Small intestine (tissue), 7 donors: ENCODE measurements around the gene C17orf58. TPM values are rescaled to one million over a fixed set of nuclear protein-coding genes. Genes with fewer than 3 reads are reported as not detected.
A peak's percentile ranks its signal among the peaks of the same experiment; 100 is the strongest.
"Not testable (repeated sequence)": the region's sequence is repeated elsewhere in the genome, so short reads cannot be mapped to it uniquely, and the experiment has no call there.

Source experiments
- DNase-seq, 2 donors: peaks; one replicate each; pipeline versions ENCODE4 v3.0.0 to v3.0.0-alpha.2; 2013
- FAIRE-seq: peaks from 2 replicates; lab custom pipeline; 2012; peaks lifted over from hg19 to GRCh38; lab: Jason Lieb, UNC
- H3K27ac ChIP-seq, 3 donors: one replicate each; pipeline ENCODE4 v1.5.1; 2013; ENCODE audit warnings: low read length in 2 of 3, mild to moderate bottlenecking in 2 of 3, control low read depth in 1 of 3, inconsistent platforms in 1 of 3, low read depth in 1 of 3, moderate library complexity in 1 of 3
- H3K27me3 ChIP-seq, 3 donors: one replicate each; pipeline ENCODE4 v1.6.1; 2013; ENCODE audit warnings: low read length in 3 of 3, inconsistent platforms in 1 of 3; ENCODE audit not compliant: control insufficient read depth in 3 of 3, insufficient read depth in 3 of 3
- H3K36me3 ChIP-seq, 3 donors: one replicate each; pipeline ENCODE4 v1.6.1; 2013; ENCODE audit warnings: low read length in 3 of 3, inconsistent platforms in 1 of 3, low read depth in 1 of 3, mild to moderate bottlenecking in 1 of 3, moderate library complexity in 1 of 3; ENCODE audit not compliant: control insufficient read depth in 3 of 3, insufficient read depth in 2 of 3
- H3K4me1 ChIP-seq, 3 donors: one replicate each; pipeline ENCODE4 v1.6.1; 2013; ENCODE audit warnings: low read length in 2 of 3, inconsistent platforms in 1 of 3, low read depth in 1 of 3, mild to moderate bottlenecking in 1 of 3, moderate library complexity in 1 of 3; ENCODE audit not compliant: control insufficient read depth in 3 of 3, insufficient read depth in 2 of 3
- H3K4me3 ChIP-seq, 3 donors: one replicate each; pipeline ENCODE4 v1.5.1; 2013; ENCODE audit warnings: low read length in 3 of 3, control low read depth in 1 of 3, inconsistent platforms in 1 of 3, low read depth in 1 of 3, mild to moderate bottlenecking in 1 of 3, moderate library complexity in 1 of 3
- H3K9me3 ChIP-seq, 2 donors: one replicate each; pipeline ENCODE4 v1.6.1; 2013; ENCODE audit warnings: low read depth in 1 of 2, low read length in 1 of 2; ENCODE audit not compliant: control insufficient read depth in 2 of 2, insufficient read depth in 1 of 2
- WGBS, 3 donors: extraction: QIAGEN DNeasy Blood & Tissue Kit; methylation state at CpG; one replicate each; pipeline ENCODE4 v1.1.7; 2013; 5-methylcytosine and 5-hydroxymethylcytosine counted together
- polyA plus RNA-seq, 4 donors: library from polyadenylated mRNA; stranded (reverse) in 3 of 4; unstranded in 1 of 4; fragments of 200-250 nt in 3 of 4; fragments of 120-200 nt in 1 of 4; gene quantifications; one replicate each; pipeline versions ENCODE4 v1.2.1 to v1.2.3, GENCODE V29; 2013
- donor health status: healthy with polysubstance abuse.
- donor health status: control.
- donor health status: control.
- donor health status: Bipolar disorder and iron deficiency.
- donor health status: healthy.

Gene C17orf58
- polyA plus RNA-seq, 4 donors, result 9.4 to 13.1 (median 10.5) TPM

DNA sequence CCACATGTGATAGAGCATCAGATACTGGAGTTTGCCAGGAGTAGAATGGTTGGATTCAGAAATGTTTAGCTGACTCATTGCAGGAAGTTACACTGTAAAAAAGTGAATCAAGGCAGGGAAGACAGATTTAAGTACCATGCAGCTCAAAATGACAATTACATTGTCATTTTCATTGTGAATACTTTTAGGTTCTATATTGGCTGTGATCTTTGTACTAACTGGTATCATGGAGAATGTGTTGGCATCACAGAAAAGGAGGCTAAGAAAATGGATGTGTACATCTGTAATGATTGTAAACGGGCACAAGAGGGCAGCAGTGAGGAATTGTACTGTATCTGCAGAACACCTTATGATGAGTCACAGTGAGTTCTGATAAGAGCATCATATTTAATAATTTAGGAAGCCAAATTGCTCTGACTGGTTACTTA is 33.1 kb downstream of the C17orf58 start:
- FAIRE-seq, result not testable (repeated sequence)
- DNase-seq, result peak; percentile 79 to 82

GRCh38 chr17:67962156-67962555 is 34.1 kb downstream of the C17orf58 start:
- H3K27me3 ChIP-seq, H3K9me3 ChIP-seq, FAIRE-seq, H3K4me3 ChIP-seq, H3K4me1 ChIP-seq, DNase-seq, H3K27ac ChIP-seq: not testable (repeated sequence)
- peaks cover 6 to 53% (median 6%) of the 10 kb centered on the region in 3 donors for H3K36me3 ChIP-seq
- WGBS, 3 donors, result 86 to 94% (median 91%) methylated on average over 2 of the region's 2 CpGs

More for the DNA sequence above, 33.1 kb downstream of the C17orf58 start:
- H3K36me3 ChIP-seq, result peaks cover 5 to 48% (median 6%) of the 10 kb centered on the region in 3 donors
- H3K27me3 ChIP-seq, H3K4me3 ChIP-seq, H3K4me1 ChIP-seq, H3K27ac ChIP-seq, H3K9me3 ChIP-seq: not testable (repeated sequence)
- WGBS, 3 donors, result 0% methylated on average over 1 of the region's 1 CpG

DNA sequence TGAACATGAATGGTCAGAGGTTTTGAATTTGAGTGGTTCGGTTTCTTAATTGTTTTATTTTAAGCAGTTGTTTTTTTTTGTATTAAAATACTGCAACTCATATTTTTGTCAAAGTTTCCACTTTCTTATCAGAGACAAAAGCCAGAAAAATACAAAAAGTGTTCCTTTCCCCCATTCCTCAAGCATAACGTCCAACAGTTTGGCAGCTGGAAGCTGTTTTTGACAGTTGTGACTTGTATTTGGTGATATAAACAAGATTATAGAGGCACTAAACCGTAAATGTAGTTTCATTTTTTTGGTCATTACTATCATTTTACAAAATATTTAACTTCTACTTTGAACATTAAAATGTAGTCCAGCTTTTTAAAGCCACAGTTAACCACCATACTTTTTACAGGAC is 36.0 kb downstream of the C17orf58 start:
- WGBS, 3 donors, result 65 to 80% (median 79%) methylated on average over 3 of the region's 3 CpGs
- H3K4me3 ChIP-seq, DNase-seq, H3K9me3 ChIP-seq, H3K4me1 ChIP-seq, H3K27me3 ChIP-seq, FAIRE-seq: not testable (repeated sequence)
- Histone ChIP-seq H3K27ac (peak overlapping the region in 1 of 3 donors; percentile 66), H3K36me3 (peaks cover 1 to 53% (median 6%) of the 10 kb centered on the region in 3 donors)

- Histone ChIP-seq H3K27ac (peak overlapping the region in 2 of 3 donors; percentile 6 to 66), H3K9me3 (no peaks in the 10 kb centered on the region), H3K36me3 (peaks cover 0 to 45% (median 6%) of the 10 kb centered on the region in 3 donors), H3K4me3 (no peak overlapping the region), H3K4me1 (no peaks in the 10 kb centered on the region), H3K27me3 (no peaks in the 10 kb centered on the region)
- DNase-seq, result peak; percentile 80 to 83
- no peak for FAIRE-seq
- WGBS, 3 donors, result 9 to 67% (median 34%) methylated on average over 3 of the region's 3 CpGs
Observed at GRCh38 chr17:67959510-67959909, 36.8 kb downstream of the C17orf58 start.

DNA sequence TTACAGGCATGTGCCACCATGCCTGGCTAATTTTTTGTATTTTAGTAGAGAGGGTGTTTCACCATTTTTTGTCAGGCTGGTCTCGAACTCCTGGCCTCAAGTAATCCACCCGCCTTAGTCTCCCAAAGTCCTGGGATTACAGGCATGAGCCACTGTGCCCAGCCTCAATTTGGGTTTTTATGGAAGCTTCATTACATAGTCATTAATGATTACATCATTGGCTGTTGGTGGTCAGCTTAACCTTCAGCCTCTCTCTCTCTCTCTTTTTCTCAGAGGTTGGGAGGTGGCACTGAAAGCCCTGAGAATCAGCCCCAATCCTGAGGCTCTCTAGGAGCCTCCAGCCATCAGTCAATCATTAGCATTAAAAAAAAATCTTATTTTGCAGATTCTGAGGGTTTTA is 45.3 kb downstream of the C17orf58 start:
- no peak overlapping the region for H3K4me3 ChIP-seq
- H3K27ac ChIP-seq, result no peak overlapping the region
- H3K36me3 ChIP-seq, result peaks cover 2 to 55% (median 24%) of the 10 kb centered on the region in 3 donors
- DNase-seq, result no peak
- no peak for FAIRE-seq
- no peaks in the 10 kb centered on the region for H3K4me1 ChIP-seq
- H3K27me3 ChIP-seq, result no peaks in the 10 kb centered on the region
- 92 to 100% (median 98%) methylated on average over 2 of the region's 2 CpGs for WGBS, 3 donors
- H3K9me3 ChIP-seq, result no peaks in the 10 kb centered on the region

DNA sequence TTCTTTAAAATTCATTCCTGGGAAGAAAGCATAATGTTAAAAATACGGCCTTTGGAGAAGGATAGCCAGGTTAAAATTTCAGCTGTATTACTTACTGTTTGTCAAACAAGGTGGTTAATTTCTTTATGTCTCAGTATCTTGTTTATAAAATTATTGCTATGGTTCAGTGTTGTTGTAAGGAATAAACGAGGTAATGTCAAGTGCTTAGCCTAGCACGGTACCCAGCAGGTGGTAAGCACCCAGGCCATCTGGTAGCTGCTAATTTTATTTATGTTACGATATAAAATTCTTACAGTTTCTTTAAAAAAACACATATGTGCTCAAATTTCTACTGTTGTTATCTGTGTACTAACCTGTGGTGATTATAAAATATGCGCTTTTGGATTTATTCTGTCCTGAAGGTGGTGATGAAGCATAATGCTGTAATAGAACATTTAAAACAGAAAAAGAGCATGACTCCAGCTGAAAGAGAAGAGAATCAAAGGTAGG is 48.9 kb downstream of the C17orf58 start:
- WGBS, 3 donors, result 89 to 93% (median 92%) methylated on average over 5 of the region's 5 CpGs
- FAIRE-seq (no peak), DNase-seq (no peak)
- Histone ChIP-seq H3K27me3 (no peaks in the 10 kb centered on the region), H3K9me3 (no peaks in the 10 kb centered on the region), H3K36me3 (peaks cover 17 to 55% (median 40%) of the 10 kb centered on the region in 3 donors), H3K4me3 (no peak overlapping the region), H3K4me1 (no peaks in the 10 kb centered on the region), H3K27ac (no peak overlapping the region)

- no peaks in the 10 kb centered on the region for H3K4me1 ChIP-seq
- H3K27ac ChIP-seq, result no peak overlapping the region
- no peaks in the 10 kb centered on the region for H3K27me3 ChIP-seq
- no peaks in the 10 kb centered on the region for H3K9me3 ChIP-seq
- H3K36me3 ChIP-seq, result peaks cover 19 to 52% (median 37%) of the 10 kb centered on the region in 3 donors
- FAIRE-seq (no peak), DNase-seq (no peak)
- no peak overlapping the region for H3K4me3 ChIP-seq
Observed at GRCh38 chr17:67946513-67946912, 49.8 kb downstream of the C17orf58 start.

GRCh38 chr17:67944035-67944434 is 52.2 kb downstream of the C17orf58 start:
- Histone ChIP-seq H3K36me3 (peaks cover 23 to 50% (median 33%) of the 10 kb centered on the region in 3 donors), H3K4me1 (no peaks in the 10 kb centered on the region), H3K27ac (no peak overlapping the region), H3K4me3 (no peak overlapping the region), H3K9me3 (no peaks in the 10 kb centered on the region), H3K27me3 (no peaks in the 10 kb centered on the region)
- no peak for FAIRE-seq
- WGBS, 3 donors, result 92 to 95% (median 95%) methylated on average over 5 of the region's 5 CpGs
- DNase-seq, result no peak

DNA sequence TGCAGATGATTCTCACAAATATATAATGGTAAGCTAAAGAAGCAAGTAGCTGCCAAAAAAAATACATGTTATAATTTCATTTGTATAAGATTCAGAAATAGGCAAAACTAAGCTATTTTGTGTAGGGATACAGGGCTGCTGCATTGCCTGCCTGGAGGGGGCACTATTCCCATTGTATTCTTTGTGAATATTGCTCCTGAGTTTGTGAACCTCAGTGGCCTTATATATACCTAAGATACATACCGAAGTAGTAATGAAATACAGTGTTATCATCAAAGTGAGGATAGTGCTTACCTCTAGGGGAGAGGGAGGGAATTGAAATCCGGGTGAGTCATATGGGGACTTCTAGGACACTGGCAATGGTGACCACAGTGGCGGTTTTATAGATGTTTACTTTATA is 53.5 kb downstream of the C17orf58 start:
- H3K36me3 ChIP-seq, result peaks cover 23 to 41% (median 34%) of the 10 kb centered on the region in 3 donors
- no peaks in the 10 kb centered on the region for H3K27me3 ChIP-seq
- H3K9me3 ChIP-seq, result no peaks in the 10 kb centered on the region
- no peaks in the 10 kb centered on the region for H3K4me1 ChIP-seq
- no peak overlapping the region for H3K27ac ChIP-seq
- no peak overlapping the region for H3K4me3 ChIP-seq
- FAIRE-seq, result no peak
- DNase-seq, result no peak
- WGBS, 3 donors, result 81 to 90% (median 82%) methylated on average over 3 of the region's 3 CpGs
